Fibroblast of pulmonary artery (primary cell): ENCODE measurements around the gene AIRE.

Experiments
- DNase-seq: peaks from one replicate; pipeline ENCODE4 v3.0.0-alpha.2; 2010; ENCODE audit warnings: low read depth
- H3K4me3 ChIP-seq: replicated peaks from 2 replicates; pipeline ENCODE4 v1.5.1; 2011; ENCODE audit warnings: low read depth, mild to moderate bottlenecking, control low read depth, low read length, moderate library complexity
- CTCF ChIP-seq: IDR thresholded peaks from 2 replicates; pipeline ENCODE4 v1.5.1; 2011; ENCODE audit warnings: mild to moderate bottlenecking, control low read depth, low read length, inconsistent platforms; ENCODE audit errors: missing control alignments

Gene AIRE

GRCh38 chr21:44258056-44258725, 27.5 kb upstream of the AIRE start:
- H3K4me3 ChIP-seq, result no peak overlapping the region
- no peak for TF ChIP-seq CTCF
- no peak for DNase-seq

GRCh38 chr21:44259082-44259705, 26.5 kb upstream of the AIRE start:
- H3K4me3 ChIP-seq, result no peak overlapping the region
- peak; percentile 72 for DNase-seq
- no peak for TF ChIP-seq CTCF

- no peak for DNase-seq
- no peak for TF ChIP-seq CTCF
- H3K4me3 ChIP-seq, result no peak overlapping the region
Measured at GRCh38 chr21:44260066-44260465, 25.6 kb upstream of the AIRE start.

GRCh38 chr21:44260791-44261631, 24.7 kb upstream of the AIRE start:
- no peak overlapping the region for H3K4me3 ChIP-seq
- no peak for DNase-seq
- no peak for TF ChIP-seq CTCF

GRCh38 chr21:44261675-44262295, 23.9 kb upstream of the AIRE start, which contains the start of gene DNMT3L:
Gene DNMT3L, minus strand, starts transcription at chr21:44261897. Its CDS starts 638 bp downstream, at chr21:44261259.
- no peak for DNase-seq
- no peak within 1 kb of the TSS for H3K4me3 ChIP-seq
- no peak for TF ChIP-seq CTCF

GRCh38 chr21:44262338-44263056, 23.2 kb upstream of the AIRE start:
- no peak overlapping the region for H3K4me3 ChIP-seq
- DNase-seq, result no peak
- no peak for TF ChIP-seq CTCF
